GM23338 (cell line): ENCODE data around the gene CEP72. TPM values are rescaled to one million over a fixed set of nuclear protein-coding genes. Genes with fewer than 3 reads are reported as not detected.

Experiments
- ATAC-seq: fragments of 200-7000 bp; cut with Tn5 transposase; 3 replicates; pipeline ENCODE4 v1.9.1; 2020
- DNase-seq: peaks from one replicate; pipeline ENCODE4 v3.0.0-alpha.2; 2015; ENCODE audit warnings: low spot score
- H2AFZ ChIP-seq: fragments of 200-600 bp; sonication (generic); 2 replicates; pipeline ENCODE4 v1.8.0; 2016; ENCODE audit warnings: antibody characterized with exemption, mild to moderate bottlenecking, moderate library complexity
- H3F3A ChIP-seq: fragments of 200-600 bp; sonication (generic); replicated peaks from 2 replicates; pipeline ENCODE4 v1.8.0; 2017; ENCODE audit warnings: antibody characterized with exemption, mixed run types, low read depth
- H3K27ac ChIP-seq: fragments of 200-600 bp; sonication (generic); 2 replicates; pipeline ENCODE4 v1.6.1; 2016; ENCODE audit warnings: low read depth
- H3K27me3 ChIP-seq: fragments of 200-600 bp; sonication (generic); 2 replicates; pipeline ENCODE4 v1.8.0; 2016; ENCODE audit warnings: mild to moderate bottlenecking, mixed run types, moderate library complexity; ENCODE audit not compliant: insufficient read depth
- H3K36me3 ChIP-seq: fragments of 200-600 bp; sonication (generic); 2 replicates; pipeline ENCODE4 v1.8.0; 2016; ENCODE audit warnings: mild to moderate bottlenecking; ENCODE audit not compliant: insufficient read depth
- H3K4me1 ChIP-seq: fragments of 200-600 bp; sonication (generic); 2 replicates; pipeline ENCODE4 v1.8.0; 2016; ENCODE audit warnings: mild to moderate bottlenecking, moderate library complexity; ENCODE audit not compliant: insufficient read depth
- H3K4me2 ChIP-seq: fragments of 200-600 bp; sonication (generic); 2 replicates; pipeline ENCODE4 v1.7.1; 2017; ENCODE audit warnings: mixed run types
- H3K4me3 ChIP-seq: fragments of 200-600 bp; sonication (generic); 2 replicates; pipeline ENCODE4 v1.6.1; 2016; ENCODE audit warnings: mixed run types
- H3K79me2 ChIP-seq: fragments of 200-600 bp; sonication (generic); replicated peaks from 2 replicates; pipeline ENCODE4 v1.8.0; 2017; ENCODE audit warnings: mild to moderate bottlenecking; ENCODE audit not compliant: insufficient read depth
- H3K9me2 ChIP-seq: fragments of 200-600 bp; sonication (generic); 2 replicates; pipeline ENCODE4 v1.8.0; 2017; ENCODE audit not compliant: insufficient read depth
- H4K20me1 ChIP-seq: fragments of 200-600 bp; sonication (generic); replicated peaks from 2 replicates; pipeline ENCODE4 v1.8.0; 2017; ENCODE audit warnings: mild to moderate bottlenecking; ENCODE audit not compliant: insufficient read depth
- H3K27ac Mint-ChIP-seq: 2 replicates; pipeline ENCODE4 v1.8.0; 2020; ENCODE audit warnings: inconsistent platforms, mild to moderate bottlenecking, moderate library complexity, mixed read lengths
- H3K27me3 Mint-ChIP-seq: 3 replicates; pipeline ENCODE4 v1.8.0; 2022; ENCODE audit warnings: low read depth, mild to moderate bottlenecking, moderate library complexity, mixed read lengths, inconsistent platforms; ENCODE audit not compliant: insufficient read depth, poor library complexity
- H3K36me3 Mint-ChIP-seq: 3 replicates; pipeline ENCODE4 v1.8.0; 2021; ENCODE audit warnings: low read depth, mild to moderate bottlenecking, inconsistent platforms, moderate library complexity, mixed read lengths
- H3K4me1 Mint-ChIP-seq: 3 replicates; pipeline ENCODE4 v1.8.0; 2020; ENCODE audit warnings: mild to moderate bottlenecking, inconsistent platforms, mixed read lengths
- H3K4me3 Mint-ChIP-seq: 3 replicates; pipeline ENCODE4 v1.8.0; 2021; ENCODE audit warnings: moderate library complexity, mild to moderate bottlenecking, inconsistent platforms, mixed read lengths
- H3K9me3 Mint-ChIP-seq: 3 replicates; pipeline ENCODE4 v1.8.0; 2020; ENCODE audit warnings: moderate library complexity, mild to moderate bottlenecking, inconsistent platforms, mixed read lengths
- CREB1 ChIP-seq: fragments of 250-450 bp; sonication (Bioruptor Pico); IDR thresholded peaks from 2 replicates; pipeline ENCODE4 v1.5.0; 2020; ENCODE audit warnings: low read depth, mild to moderate bottlenecking, moderate library complexity
- EZH2 ChIP-seq: fragments of 200-600 bp; sonication (generic); IDR thresholded peaks from one replicate; pipeline ENCODE4 v1.8.0; 2017; ENCODE audit warnings: antibody characterized with exemption, mild to moderate bottlenecking, low read depth; ENCODE audit not compliant: unreplicated experiment
- EZH2phosphoT487 ChIP-seq: fragments of 200-600 bp; sonication (generic); IDR thresholded peaks from one replicate; pipeline ENCODE4 v1.8.1; 2018; ENCODE audit warnings: antibody characterized with exemption; ENCODE audit not compliant: unreplicated experiment
- JUNB ChIP-seq: IDR thresholded peaks from one replicate; pipeline ENCODE4 v1.6.1; 2016; ENCODE audit warnings: antibody characterized with exemption; ENCODE audit not compliant: unreplicated experiment
- NANOG ChIP-seq: IDR thresholded peaks from 2 replicates; pipeline ENCODE4 v1.6.1; 2016; ENCODE audit warnings: antibody characterized with exemption, borderline replicate concordance
- POLR2AphosphoS5 ChIP-seq: IDR thresholded peaks from 2 replicates; pipeline ENCODE4 v1.6.1; 2016; ENCODE audit warnings: antibody characterized with exemption, low read depth
- REST ChIP-seq: IDR thresholded peaks from one replicate; pipeline ENCODE4 v1.6.1; 2018; ENCODE audit warnings: antibody characterized with exemption; ENCODE audit not compliant: unreplicated experiment
- STAT1 ChIP-seq: IDR thresholded peaks from one replicate; pipeline ENCODE4 v1.6.1; 2016; ENCODE audit warnings: antibody characterized with exemption; ENCODE audit not compliant: unreplicated experiment
- ZNF114 ChIP-seq: fragments of 250-450 bp; sonication (Bioruptor Pico); IDR thresholded peaks from 2 replicates; pipeline ENCODE4 v1.5.0; 2020; ENCODE audit warnings: mild to moderate bottlenecking, moderate library complexity
- ZNF331 ChIP-seq: fragments of 250-450 bp; sonication (Bioruptor Pico); IDR thresholded peaks from 2 replicates; pipeline ENCODE4 v1.5.0; 2020; ENCODE audit warnings: low read depth, mild to moderate bottlenecking, moderate library complexity
- polyA plus RNA-seq: library from polyadenylated mRNA; unstranded; fragments of >200 nt; fragmentation: Nextera tagmentation; extraction: Ambion mirVana; gene quantifications from 2 replicates; pipeline ENCODE4 v1.2.1, GENCODE V29; 2016
- total RNA-seq: library from RNA; depleted of rRNA; stranded (reverse); fragments of >200 nt; shearing (Covaris generic); gene quantifications from 2 replicates; pipeline ENCODE4 v1.2.3, GENCODE V29; 2014
- TF ChIP-seq, protein P1 (sequence below), 2 experiments: fragments of 200-600 bp in 1 of 2; sonication (generic) in 1 of 2; conservative IDR thresholded peaks; 2 replicates each; pipeline versions ENCODE4 v1.5.1 to v1.6.1; 2016 to 2017; ENCODE audit warnings: antibody characterized with exemption in 2 of 2, low read depth in 2 of 2, mild to moderate bottlenecking in 2 of 2, moderate library complexity in 1 of 2
- TF ChIP-seq, protein P2 (sequence below): IDR thresholded peaks from 2 replicates; pipeline ENCODE4 v1.6.1; 2016; ENCODE audit warnings: antibody characterized with exemption

Gene CEP72
- total and polyA plus RNA-seq, 2 experiments from 2014 or later: 15.5 to 27.1 TPM

DNA sequence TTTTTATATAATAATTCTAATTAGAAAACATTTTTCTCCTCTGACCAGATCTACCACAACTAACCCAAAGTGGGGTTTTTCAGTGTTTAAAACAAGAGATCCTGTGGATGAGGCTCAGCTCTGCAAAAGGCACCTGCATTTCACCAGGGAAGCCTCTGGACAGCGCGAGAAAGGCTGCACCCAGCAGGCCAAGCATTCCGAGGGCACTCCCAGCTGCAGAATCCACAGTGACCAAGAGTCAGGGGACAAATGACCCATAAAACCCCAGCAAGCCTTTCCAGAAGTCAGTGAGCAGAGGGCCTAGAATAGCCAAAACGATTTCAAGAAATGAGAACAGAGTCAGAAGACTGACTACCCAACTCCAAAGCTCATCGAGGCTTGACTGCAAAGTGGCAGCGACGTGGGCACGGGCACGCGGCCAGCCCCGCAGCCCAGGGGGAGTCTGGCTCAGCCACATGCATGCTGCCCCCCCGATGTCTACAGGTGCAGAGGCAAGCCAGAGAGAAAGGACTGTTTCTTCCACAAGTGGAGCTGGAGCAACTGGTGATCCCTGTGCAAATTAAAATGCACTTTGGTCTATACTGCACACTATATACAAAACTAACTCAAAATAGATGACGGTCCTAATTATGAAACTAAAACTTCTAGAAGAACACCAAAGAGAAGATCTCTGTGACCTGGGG is 54.8 kb downstream of the CEP72 start (continued):
- TF ChIP-seq ZNF331 (CRISPR knock-in tag) (no peak), CREB1 (CRISPR knock-in tag) (no peak), EZH2 (no peak), POLR2AphosphoS5 (no peak)

DNA sequence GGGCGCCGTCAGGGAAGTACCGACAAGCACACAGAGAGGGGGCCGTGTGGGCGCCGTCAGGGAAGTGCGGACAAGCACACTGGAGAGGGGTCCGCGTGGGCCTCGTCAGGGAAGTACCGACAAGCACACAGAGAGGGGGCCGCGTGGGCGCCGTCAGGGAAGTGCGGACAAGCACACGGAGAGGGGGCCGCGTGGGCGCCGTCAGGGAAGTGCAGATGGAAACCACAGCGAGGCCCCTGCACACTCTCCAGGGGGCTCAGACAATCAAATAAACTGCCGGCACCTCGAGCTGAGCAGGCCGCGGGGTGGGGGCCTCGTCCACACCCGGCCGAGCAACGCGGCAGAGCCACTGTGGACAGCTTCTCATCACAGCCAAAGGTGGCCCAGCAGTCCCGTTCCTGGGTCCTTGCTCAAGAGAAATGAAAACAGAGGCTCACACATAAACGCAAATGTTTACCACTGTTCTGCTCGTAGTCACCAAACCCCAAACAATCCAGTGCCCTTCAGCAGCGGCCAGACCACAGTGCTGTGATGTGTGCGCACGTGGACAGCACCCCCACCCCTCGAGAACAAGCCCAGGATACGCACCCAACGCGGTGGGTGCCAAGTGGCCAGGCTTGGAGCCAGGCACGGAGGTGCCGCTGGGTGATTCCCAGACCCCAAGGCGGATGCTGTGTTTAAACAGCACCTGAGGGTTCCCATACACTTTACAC is 56.3 kb downstream of the CEP72 start:
- H3K4me2 ChIP-seq: no peak overlapping the region
- 0 out of 2 replicates have a peak, but pooled peaks cover 4% of the 10 kb centered on the region for H3K27me3 ChIP-seq
- no peak for ATAC-seq
- Mint-ChIP-seq H3K4me1 (peaks cover 6% of the 10 kb centered on the region), H3K27ac (no peak overlapping the region; the same call in 1 of the 2 replicates), H3K9me3 (peaks cover 2% of the 10 kb centered on the region; the same call in 1 of the 3 replicates), H3K36me3 (peaks cover 11% of the 10 kb centered on the region), H3K4me3 (no peak overlapping the region), H3K27me3 (peaks cover 10% of the 10 kb centered on the region)
- no peak for DNase-seq
- no peaks in the 10 kb centered on the region for H3F3A ChIP-seq
- H3K36me3 ChIP-seq: no peaks in the 10 kb centered on the region
- peaks cover 5% of the 10 kb centered on the region for H4K20me1 ChIP-seq
- H3K9me2 ChIP-seq: no peaks in the 10 kb centered on the region
- H3K27ac ChIP-seq: no peak overlapping the region
- H3K4me3 ChIP-seq: no peak overlapping the region
- H3K4me1 ChIP-seq: no peaks in the 10 kb centered on the region
- no peak overlapping the region for H2AFZ ChIP-seq
- no peaks in the 10 kb centered on the region for H3K79me2 ChIP-seq
- TF ChIP-seq, protein P1, sequence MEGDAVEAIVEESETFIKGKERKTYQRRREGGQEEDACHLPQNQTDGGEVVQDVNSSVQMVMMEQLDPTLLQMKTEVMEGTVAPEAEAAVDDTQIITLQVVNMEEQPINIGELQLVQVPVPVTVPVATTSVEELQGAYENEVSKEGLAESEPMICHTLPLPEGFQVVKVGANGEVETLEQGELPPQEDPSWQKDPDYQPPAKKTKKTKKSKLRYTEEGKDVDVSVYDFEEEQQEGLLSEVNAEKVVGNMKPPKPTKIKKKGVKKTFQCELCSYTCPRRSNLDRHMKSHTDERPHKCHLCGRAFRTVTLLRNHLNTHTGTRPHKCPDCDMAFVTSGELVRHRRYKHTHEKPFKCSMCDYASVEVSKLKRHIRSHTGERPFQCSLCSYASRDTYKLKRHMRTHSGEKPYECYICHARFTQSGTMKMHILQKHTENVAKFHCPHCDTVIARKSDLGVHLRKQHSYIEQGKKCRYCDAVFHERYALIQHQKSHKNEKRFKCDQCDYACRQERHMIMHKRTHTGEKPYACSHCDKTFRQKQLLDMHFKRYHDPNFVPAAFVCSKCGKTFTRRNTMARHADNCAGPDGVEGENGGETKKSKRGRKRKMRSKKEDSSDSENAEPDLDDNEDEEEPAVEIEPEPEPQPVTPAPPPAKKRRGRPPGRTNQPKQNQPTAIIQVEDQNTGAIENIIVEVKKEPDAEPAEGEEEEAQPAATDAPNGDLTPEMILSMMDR (conservative IDR thresholded peaks at IDR 0.05; ENCODE audit: low read depth in 2 of 2): no peak
- TF ChIP-seq NANOG (no peak), ZNF331 (CRISPR knock-in tag) (no peak), REST (no peak), POLR2AphosphoS5 (no peak), ZNF114 (CRISPR knock-in tag) (no peak), EZH2phosphoT487 (no peak), JUNB (no peak), STAT1 (no peak), CREB1 (CRISPR knock-in tag) (no peak)
- TF ChIP-seq, protein P2, sequence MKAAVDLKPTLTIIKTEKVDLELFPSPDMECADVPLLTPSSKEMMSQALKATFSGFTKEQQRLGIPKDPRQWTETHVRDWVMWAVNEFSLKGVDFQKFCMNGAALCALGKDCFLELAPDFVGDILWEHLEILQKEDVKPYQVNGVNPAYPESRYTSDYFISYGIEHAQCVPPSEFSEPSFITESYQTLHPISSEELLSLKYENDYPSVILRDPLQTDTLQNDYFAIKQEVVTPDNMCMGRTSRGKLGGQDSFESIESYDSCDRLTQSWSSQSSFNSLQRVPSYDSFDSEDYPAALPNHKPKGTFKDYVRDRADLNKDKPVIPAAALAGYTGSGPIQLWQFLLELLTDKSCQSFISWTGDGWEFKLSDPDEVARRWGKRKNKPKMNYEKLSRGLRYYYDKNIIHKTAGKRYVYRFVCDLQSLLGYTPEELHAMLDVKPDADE: no peak
